ENCODE data around the gene KLHDC7B. TPM values are rescaled to one million over a fixed set of nuclear protein-coding genes. Genes with fewer than 3 reads are reported as not detected.
A peak's percentile ranks its signal among the peaks of the same experiment; 100 is the strongest.
"Not testable (repeated sequence)": the region's sequence is repeated elsewhere in the genome, so short reads cannot be mapped to it uniquely, and the experiment has no call there.

Gene KLHDC7B
- total RNA-seq, 1 donor from 2014 or later: not detected

DNA sequence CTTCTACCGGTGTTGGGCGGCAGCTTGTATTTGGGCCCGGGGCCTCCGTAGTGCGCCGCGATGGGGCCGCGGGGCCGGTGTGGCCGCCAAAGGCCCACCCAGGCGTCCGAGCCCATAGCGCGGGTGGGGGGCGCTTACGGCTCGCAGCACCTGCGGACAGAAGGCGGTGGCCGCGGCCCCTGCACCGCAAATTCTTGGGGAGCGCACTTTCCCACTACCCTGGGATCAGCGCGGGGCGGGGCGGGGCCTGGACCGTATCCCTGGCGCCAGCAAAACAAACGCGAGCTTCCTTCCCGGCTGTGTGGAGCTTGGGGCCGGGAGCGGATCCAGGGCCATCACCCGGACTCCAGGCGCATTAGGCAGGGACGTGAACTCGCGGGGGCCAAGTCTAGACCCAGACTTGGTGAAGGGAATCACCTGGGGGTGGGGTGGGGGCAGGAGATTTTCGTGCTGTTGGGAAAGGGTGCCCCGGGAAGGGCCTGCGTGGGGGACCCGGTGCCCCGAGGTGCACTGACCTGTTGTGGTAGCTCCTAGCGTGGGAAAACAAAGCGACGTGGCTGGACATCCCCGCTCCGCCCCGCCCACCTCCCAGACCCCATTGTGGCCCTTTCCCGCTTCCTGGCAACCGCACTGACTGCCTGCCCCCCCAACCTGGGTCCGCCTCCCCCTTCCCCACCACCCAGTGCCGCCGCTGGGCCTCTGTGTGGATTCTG is 13.6 kb upstream of the KLHDC7B start:
- H3K27ac Mint-ChIP-seq (ENCODE audit: unreplicated experiment): peak overlapping the region; percentile 66
- H3K27me3 Mint-ChIP-seq (ENCODE audit: unreplicated experiment): peaks cover 27% of the 10 kb centered on the region
- no peaks in the 10 kb centered on the region for H3K36me3 Mint-ChIP-seq (ENCODE audit: low read depth, unreplicated experiment)
- TF ChIP-seq, protein P1, sequence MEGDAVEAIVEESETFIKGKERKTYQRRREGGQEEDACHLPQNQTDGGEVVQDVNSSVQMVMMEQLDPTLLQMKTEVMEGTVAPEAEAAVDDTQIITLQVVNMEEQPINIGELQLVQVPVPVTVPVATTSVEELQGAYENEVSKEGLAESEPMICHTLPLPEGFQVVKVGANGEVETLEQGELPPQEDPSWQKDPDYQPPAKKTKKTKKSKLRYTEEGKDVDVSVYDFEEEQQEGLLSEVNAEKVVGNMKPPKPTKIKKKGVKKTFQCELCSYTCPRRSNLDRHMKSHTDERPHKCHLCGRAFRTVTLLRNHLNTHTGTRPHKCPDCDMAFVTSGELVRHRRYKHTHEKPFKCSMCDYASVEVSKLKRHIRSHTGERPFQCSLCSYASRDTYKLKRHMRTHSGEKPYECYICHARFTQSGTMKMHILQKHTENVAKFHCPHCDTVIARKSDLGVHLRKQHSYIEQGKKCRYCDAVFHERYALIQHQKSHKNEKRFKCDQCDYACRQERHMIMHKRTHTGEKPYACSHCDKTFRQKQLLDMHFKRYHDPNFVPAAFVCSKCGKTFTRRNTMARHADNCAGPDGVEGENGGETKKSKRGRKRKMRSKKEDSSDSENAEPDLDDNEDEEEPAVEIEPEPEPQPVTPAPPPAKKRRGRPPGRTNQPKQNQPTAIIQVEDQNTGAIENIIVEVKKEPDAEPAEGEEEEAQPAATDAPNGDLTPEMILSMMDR (IDR thresholded peaks at IDR 0.05; ENCODE audit: unreplicated experiment): no peak
- DNase-seq (ENCODE audit: low spot score): peak; percentile 68
- H3K9me3 Mint-ChIP-seq (ENCODE audit: unreplicated experiment): no peaks in the 10 kb centered on the region
- peaks cover 8% of the 10 kb centered on the region for H3K4me1 Mint-ChIP-seq (ENCODE audit: unreplicated experiment)
- H3K4me3 Mint-ChIP-seq (ENCODE audit: unreplicated experiment): peak overlapping the region; percentile 77

DNA sequence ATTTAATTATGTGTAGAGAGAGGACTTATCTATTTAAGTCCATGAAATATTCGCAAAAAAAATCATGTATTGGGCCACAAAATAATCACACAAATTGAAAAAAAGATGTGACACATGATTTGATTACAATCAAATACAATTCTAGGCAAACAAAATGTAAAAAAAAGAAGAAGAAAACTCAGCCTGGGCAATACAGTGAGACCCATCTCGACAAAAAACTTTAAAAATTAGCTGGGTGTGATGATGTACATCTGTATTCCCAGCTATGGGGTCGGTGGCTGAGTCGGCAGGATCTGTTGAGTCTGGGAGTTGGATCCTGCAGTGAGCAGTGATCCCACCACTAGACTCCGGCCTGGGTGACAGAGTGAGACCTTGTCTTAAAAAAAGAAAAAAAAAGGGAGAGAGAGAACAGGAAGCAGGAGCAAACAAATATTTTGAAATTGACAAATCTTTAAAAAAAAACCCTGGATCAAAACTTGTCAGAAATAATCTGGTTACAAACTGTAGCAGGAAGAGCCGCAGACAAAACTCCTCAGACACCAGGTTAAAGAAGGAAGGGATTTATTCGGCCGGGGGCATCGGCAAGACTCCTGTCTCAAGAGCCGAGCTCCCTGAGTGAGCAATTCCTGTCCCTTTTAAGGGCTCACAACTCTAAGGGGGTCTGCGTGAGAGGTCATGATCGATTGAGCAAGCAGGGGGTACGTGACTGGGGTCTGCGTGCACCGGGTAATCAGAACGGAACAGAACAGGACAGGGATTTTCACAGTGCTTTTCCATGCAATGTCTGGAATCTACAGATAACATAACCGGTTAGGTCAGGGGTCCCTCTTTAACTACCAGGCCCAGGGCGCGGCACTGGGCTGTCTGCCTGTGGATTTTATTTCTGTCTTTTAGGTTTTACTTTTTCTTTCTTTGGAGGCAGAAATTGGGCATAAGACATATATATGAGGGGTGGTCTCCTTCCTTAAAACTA is 12.6 kb upstream of the KLHDC7B start:
- Mint-ChIP-seq H3K27me3 (ENCODE audit: unreplicated experiment) (peaks cover 20% of the 10 kb centered on the region), H3K4me1 (ENCODE audit: unreplicated experiment) (peaks cover 12% of the 10 kb centered on the region), H3K4me3 (ENCODE audit: unreplicated experiment) (peak overlapping the region; percentile 77), H3K9me3 (ENCODE audit: unreplicated experiment) (no peaks in the 10 kb centered on the region), H3K27ac (ENCODE audit: unreplicated experiment) (peak overlapping the region; percentile 66), H3K36me3 (ENCODE audit: low read depth, unreplicated experiment) (no peaks in the 10 kb centered on the region)
- DNase-seq (ENCODE audit: low spot score): no peak
- TF ChIP-seq, protein P1 (IDR thresholded peaks at IDR 0.05; ENCODE audit: unreplicated experiment): no peak

DNA sequence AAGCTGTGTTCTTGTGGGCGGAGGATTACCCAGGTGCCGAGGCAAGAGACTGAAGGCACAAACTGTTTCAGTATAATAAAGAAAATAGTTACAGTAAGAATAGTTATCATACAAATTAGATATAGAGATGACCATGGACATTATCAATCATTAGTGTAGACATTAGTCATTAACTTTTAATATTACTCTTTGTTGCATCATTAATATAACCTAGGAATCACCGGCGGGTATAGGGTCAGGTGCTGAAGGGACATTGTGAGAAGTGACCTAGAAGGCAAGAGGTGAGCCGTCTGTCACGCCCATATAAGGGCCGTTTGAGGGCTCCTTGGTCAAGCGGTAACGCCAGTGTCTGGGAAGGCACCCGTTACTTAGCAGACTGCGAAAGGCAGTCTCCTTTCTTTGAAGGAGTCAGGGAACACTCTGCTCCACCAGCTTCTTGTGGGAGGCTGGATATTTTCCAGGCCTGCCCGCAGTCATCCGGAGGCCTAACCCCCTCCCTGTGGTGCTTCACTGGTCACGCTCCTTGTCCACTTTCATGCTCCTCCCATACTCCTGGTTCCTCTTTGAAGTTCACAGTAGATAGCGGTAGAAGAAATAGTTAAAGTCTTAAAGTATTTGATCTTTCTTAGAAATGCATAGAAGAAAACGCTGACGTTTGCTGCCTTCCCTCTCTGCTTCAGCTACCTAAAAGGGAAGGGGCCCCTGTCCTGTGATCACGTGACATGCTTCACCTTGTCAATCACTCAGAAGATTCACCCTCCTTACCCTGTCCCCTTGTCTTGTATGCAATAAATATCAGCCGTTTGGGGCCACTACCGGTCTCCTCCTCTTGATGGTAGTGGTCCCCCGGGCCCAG is 11.6 kb upstream of the KLHDC7B start:
- DNase-seq (ENCODE audit: low spot score); H3K4me3 Mint-ChIP-seq (ENCODE audit: unreplicated experiment); H3K36me3 Mint-ChIP-seq (ENCODE audit: low read depth, unreplicated experiment); H3K27ac Mint-ChIP-seq (ENCODE audit: unreplicated experiment); H3K9me3 Mint-ChIP-seq (ENCODE audit: unreplicated experiment): not testable (repeated sequence)
- Mint-ChIP-seq H3K27me3 (ENCODE audit: unreplicated experiment) (peaks cover 11% of the 10 kb centered on the region), H3K4me1 (ENCODE audit: unreplicated experiment) (peaks cover 15% of the 10 kb centered on the region)

DNA sequence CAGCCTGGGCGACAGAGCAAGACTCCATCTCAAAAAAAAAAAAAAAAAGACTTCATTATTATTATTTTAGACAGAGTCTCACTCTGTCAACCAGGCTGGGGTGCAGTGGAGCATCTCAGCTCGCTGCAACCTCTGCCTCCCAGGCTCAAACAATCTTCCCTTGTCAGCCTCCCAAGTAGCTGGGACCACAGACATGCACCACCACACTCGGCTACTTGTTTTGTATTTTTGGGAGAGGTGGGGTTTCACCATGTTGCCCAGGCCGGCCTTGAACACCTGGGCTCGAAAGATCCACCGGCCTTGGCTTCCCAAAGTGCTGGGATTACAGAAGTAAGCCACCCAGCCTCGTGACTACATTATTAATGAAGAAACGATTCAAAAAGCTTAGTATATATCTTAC is 10.6 kb upstream of the KLHDC7B start:
- H3K4me3 Mint-ChIP-seq (ENCODE audit: unreplicated experiment): no peak overlapping the region
- peaks cover 15% of the 10 kb centered on the region for H3K4me1 Mint-ChIP-seq (ENCODE audit: unreplicated experiment)
- DNase-seq (ENCODE audit: low spot score): no peak
- peaks cover 8% of the 10 kb centered on the region for H3K27me3 Mint-ChIP-seq (ENCODE audit: unreplicated experiment)
- no peak overlapping the region for H3K27ac Mint-ChIP-seq (ENCODE audit: unreplicated experiment)
- H3K36me3 Mint-ChIP-seq (ENCODE audit: low read depth, unreplicated experiment): no peaks in the 10 kb centered on the region
- H3K9me3 Mint-ChIP-seq (ENCODE audit: unreplicated experiment): no peaks in the 10 kb centered on the region
- TF ChIP-seq, protein P1 (IDR thresholded peaks at IDR 0.05; ENCODE audit: unreplicated experiment): no peak

DNA sequence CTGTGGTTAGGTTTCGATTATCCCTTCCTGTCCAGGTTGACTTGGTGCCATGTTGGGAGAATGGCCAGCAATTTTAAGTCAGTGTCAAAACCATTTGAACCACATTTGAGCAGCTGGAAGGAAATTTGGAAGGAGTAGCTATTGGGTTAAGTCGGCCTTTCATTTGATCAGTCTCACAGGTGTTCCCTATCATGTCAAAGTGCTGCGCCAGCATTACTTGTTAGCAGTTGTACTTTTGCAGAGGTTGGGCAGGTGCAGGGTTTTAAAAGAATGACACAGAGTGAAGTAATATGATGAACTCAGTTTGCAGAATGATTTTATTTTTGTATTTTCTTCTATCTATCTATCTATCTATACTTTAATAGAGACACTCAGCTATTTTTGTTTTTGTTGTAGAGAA is 9.5 kb upstream of the KLHDC7B start:
- Mint-ChIP-seq H3K4me1 (ENCODE audit: unreplicated experiment) (peaks cover 15% of the 10 kb centered on the region), H3K27ac (ENCODE audit: unreplicated experiment) (no peak overlapping the region), H3K36me3 (ENCODE audit: low read depth, unreplicated experiment) (no peaks in the 10 kb centered on the region), H3K9me3 (ENCODE audit: unreplicated experiment) (no peaks in the 10 kb centered on the region), H3K4me3 (ENCODE audit: unreplicated experiment) (no peak overlapping the region), H3K27me3 (ENCODE audit: unreplicated experiment) (peaks cover 6% of the 10 kb centered on the region)
- TF ChIP-seq, protein P1 (IDR thresholded peaks at IDR 0.05; ENCODE audit: unreplicated experiment): no peak
- no peak for DNase-seq (ENCODE audit: low spot score)
